NCI-H345 (cell line): ENCODE data around the gene GLUL.
"Not testable (repeated sequence)": the region's sequence is repeated elsewhere in the genome, so short reads cannot be mapped to it uniquely, and the experiment has no call there.

ENCODE experiments used
- DNase-seq: peaks from one replicate; lab custom pipeline; 2025; lab: John Stamatoyannopoulos, UW

GLUL gene

GRCh38 chr1:182367926-182368325 lies 23.7 kb downstream of the GLUL start:
- no peak for DNase-seq

DNA sequence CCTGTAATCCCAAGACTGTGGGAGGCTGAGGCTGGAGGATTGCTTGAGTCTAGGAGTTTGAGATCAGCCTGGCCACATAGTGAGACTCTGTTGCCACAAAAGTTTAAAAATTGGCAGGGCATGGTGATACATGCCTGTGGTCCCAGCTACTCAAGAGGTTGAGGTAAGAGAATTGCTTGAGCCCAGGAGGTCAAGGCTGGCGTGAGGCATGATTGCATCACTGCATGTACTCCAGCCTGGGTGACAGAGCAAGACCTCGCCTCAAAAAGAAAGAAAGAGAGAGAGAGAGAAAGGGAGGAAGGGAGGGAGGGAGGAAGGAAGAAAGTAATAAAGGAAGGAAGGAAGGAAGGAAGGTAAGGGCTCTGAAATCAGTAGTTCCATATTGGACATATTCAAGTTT lies 25.0 kb downstream of the GLUL start:
- DNase-seq, result no peak

GRCh38 chr1:182359645-182360044 lies 31.9 kb downstream of the GLUL start:
- DNase-seq, result no peak

GRCh38 chr1:182357913-182358312 lies 33.7 kb downstream of the GLUL start:
- peak; percentile 67 for DNase-seq

- no peak for DNase-seq
These were observed 34.4 kb downstream of the GLUL start for GRCh38 chr1:182357171-182357570.

DNA sequence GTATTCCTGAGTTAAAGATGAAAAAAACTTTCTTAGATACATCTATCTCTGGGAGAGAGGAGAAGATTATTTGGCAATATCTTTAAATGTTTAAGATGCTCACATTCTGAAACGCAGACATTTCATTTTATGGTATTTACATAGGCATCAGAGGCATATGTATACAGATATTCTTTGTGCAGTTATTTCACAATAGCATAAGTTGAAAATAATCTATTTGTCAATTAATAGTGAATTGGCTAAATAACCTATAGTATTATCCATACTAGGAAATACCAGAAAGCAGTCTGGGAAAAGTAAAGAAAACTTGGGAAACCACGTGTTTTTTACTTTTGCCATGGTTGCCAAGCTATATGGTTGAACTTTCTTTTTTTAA lies 35.9 kb downstream of the GLUL start:
- DNase-seq, result no peak

DNA sequence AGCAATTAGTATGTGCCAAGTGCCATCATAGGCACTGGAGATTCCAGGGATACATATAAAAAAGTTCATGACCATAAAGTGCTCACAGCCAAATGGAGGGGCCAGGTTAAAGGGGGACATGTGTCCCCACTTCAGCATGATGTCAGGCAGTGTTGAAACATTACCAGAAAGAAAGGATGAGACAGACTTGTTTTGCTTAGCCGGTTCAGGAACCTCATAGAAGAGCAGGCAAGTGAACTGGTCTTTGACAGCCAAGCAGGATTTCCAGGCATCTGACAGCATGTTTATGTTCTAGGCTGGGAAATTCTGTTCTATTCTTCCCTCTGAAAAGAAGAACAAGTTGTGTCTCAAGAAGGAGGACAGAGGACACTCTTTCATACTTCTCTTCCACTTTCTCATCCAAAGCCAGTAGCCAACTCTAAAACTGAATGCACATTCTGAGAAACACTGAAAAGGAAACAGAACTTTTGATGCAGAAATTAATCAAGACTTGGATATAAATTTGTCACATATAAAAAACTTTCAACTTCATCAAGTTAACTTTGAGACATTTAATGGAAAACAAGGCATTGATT lies 39.7 kb downstream of the GLUL start:
- DNase-seq, result no peak

DNA sequence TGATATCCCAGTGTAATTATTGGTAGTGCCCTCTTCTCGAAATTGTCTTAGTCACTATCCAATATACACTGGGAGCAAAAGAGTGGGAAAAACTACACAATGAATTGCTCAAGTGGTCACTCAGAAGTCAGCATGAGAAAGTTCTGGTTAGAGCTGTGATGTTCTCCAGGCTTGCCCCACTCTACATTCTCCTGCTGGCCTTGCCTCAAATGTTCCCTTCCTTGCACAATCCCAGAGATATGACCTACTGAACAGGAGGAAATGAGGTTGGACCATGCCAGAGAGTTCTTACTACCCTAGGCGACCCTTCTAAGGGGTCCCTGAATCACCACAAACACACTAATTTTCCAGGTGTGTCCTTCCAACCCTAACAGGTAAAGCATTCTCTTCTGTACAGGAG lies 40.8 kb downstream of the GLUL start:
- no peak for DNase-seq

DNA sequence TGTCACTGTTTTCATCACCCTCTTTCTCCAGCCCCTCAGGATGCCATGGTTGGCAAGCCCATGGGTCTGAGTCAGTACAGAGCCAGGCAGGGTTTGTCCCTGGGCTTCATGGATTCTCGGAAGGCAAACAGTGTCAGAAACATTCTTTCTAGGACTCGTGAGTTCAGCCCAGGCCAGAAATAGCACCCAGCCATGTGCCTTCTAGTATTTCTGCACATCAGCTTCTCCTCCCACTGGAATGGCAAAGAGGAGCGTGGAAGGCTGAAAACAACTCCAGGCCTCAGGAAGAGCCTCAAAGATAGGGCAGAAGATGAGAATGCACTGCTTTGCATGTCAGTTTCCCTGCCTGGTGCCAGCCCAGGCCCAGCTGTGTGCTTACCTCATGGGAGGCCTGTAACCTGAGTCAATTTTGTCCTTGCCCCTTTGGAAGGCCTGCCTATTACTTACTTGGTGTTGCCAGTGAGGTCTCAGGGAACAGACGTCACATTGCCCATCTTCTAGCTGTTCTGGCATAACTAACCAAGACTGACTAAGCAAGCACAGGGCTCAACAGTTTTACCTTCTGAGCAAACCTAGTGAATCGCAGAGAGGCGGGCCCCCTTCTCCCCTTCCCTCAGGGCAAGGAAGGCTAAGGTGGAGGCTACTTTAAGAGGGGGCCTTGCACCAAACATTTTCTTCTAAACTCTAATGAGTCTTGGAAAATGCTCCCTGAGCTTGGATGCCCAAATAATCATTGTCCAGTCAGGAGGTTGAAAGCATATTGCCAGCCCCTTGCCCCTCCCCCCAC lies 42.4 kb downstream of the GLUL start:
- DNase-seq, result no peak

DNA sequence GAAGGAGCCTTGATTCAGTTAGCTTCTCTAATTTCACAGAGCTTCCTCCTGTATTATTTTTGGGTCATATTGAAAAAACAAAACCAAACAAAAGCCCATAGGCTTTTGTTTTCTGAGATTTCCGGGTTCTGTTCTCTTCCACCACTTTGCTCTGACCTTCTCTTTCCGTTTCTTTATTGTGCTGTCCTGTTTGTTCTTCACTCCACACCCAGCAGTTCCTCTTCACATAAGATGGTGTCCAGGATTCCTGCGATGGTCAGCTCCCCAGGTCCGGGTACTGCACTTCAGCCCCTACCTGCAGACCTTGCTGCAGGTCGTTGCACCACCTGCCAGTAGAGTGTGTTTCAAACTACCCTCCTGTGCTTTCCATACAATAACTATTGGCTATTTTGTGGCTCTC lies 44.6 kb downstream of the GLUL start:
- DNase-seq, result no peak

GRCh38 chr1:182340233-182341058 lies 51.1 kb downstream of the GLUL start:
- no peak for DNase-seq

- DNase-seq, result no peak
These were observed 51.9 kb downstream of the GLUL start for GRCh38 chr1:182339684-182340083.

DNA sequence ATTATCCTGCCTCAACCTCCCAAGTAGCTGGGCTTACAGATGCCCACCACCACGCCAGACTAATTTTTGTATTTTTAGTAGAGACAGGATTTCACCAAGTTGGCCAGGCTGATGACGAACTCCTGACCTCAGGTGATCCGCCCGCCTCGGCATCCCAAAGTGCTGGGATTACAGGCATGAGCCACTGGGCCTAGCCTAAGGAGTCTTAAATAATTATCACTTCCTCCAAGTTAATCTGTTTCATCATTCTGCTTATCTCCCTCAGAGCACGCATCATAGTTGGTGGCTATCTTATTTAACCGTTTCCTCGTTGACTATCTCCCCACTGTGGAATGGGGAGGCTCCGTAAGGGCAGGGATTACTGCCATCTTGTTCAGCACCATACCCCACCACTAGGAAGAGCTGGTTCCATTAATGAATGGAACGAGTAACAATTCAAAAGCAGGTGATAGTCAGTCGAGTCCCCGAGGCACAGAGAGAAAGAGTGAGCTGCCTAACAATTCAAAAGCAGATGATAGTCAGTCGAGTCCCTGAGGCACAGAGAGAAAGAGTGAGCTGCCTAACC lies 52.7 kb downstream of the GLUL start:
- no peak for DNase-seq

GRCh38 chr1:182337736-182338571 lies 53.6 kb downstream of the GLUL start:
- peak; percentile 75 for DNase-seq

DNA sequence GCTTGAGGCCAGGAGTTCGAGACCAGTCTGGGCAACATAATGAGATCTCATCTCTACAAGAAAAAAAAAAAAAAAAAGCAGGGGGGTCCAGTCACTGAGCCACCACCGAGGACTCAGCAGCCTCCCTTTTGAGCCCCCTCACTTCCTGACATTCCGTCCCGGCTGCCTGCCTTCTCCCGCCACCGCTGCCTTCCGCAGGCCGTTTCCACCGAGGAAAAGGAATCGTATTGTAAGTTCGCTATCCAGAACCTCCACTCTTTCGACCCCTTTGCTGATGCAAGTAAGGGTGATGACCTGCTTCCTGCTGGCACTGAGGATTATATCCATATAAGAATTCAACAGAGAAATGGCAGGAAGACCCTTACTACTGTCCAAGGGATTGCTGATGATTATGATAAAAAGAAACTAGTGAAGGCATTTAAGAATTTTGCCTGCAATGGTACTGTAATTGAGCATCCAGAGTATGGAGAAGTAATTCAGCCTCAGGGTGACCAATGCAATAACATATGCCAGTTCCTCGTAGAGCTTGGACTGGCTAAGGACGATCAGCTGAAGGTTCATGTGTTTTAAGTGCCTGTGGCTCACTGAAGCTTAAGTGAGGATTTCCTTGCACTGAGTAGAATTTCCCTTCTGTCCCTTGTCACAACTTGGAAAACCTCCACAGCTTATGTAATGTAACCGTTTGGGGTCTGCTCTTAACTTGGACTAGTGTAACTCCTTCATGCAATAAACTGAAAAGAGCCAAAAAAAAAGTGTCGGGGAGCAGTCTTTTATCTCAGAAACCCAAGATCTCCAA lies 55.6 kb downstream of the GLUL start:
- DNase-seq, result no peak

DNA sequence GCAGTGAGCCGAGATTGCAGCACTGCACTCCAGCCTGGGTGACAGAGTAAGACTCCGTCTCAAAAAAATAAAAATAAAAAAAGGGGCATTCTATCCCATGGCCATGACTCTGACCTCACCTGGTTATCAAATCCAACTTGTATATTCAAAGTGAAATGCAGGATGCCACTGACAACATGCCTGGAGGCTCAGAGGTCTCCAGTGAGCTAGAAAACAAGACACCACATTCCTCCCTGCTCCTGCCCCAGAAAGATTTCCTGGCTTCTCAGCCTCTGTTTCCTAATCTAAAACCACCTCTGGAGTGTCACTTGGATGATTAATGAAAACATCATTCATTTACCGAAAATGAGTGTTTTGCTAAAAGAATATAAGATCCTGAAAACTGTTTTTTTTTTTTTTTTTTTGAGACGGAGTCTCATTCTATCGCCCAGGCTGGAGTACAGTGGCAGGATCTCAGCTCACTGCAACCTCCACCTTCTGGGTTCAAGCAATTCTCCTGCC lies 58.5 kb downstream of the GLUL start:
- not testable (repeated sequence) for DNase-seq

DNA sequence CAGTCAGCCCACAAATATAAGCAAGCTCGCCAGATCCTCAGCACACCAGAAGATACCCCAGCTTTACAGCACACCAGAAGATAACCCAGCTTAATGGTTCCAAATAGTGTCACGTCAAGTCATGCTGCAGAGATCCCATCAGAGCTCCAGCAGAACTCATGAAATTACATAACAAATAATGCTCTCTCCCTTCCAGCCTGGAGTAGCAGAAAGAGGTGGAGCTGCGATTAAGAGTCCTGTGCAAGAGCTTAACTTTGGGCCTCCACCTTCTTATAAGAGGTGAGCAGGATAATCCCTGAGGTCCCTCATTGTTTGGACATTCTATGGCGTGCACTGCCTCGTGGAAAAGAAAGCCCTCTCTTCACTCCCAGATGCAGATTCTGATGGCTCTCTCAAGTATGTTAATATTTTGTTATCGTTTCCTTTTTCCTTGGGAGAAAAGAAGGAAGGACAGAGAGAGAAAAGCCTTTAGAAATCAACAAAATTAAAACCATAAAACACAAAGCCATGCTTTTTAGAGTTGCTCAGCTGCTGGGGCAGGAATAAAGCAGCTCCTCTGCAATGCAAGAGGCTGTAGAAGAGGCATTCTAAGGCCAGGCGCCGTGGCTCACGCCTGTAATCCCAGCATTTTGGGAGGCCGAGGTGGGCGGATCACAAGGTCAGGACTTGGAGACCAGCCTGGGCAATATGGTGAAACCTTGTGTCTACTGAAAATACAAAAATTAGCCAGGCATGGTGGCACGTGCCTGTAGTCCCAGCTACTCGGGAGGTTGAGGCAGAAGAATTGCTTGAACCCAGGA lies 59.1 kb downstream of the GLUL start:
- DNase-seq, result no peak
